Inflammatory macrophage treated with lipopolysaccharide for 4 hours (primary cell): ENCODE results near the gene HSFX2.
A peak's percentile ranks its signal among the peaks of the same experiment; 100 is the strongest.
"Not testable (repeated sequence)": the region's sequence is repeated elsewhere in the genome, so short reads cannot be mapped to it uniquely, and the experiment has no call there.

Experiments used
- DNase-seq: peaks from one replicate; pipeline ENCODE4 v3.0.0-alpha.2; 2020

The HSFX2 gene

GRCh38 chrX:149595214-149595613 lies at the start of gene HSFX2:
Gene HSFX2 (minus strand): TSS chrX:149595314. CDS start chrX:149594700, 614 bp downstream.
- not testable (repeated sequence) for DNase-seq

- no peak for DNase-seq
Measured at GRCh38 chrX:149643496-149643895, 48.4 kb upstream of the HSFX2 start.

- no peak for DNase-seq
Measured at GRCh38 chrX:149641835-149642234, 46.7 kb upstream of the HSFX2 start.

- DNase-seq: peak; percentile 36
Measured at GRCh38 chrX:149641432-149641831, 46.3 kb upstream of the HSFX2 start.

GRCh38 chrX:149639568-149639967 lies 44.5 kb upstream of the HSFX2 start:
- DNase-seq: no peak

GRCh38 chrX:149638860-149639259 lies 43.7 kb upstream of the HSFX2 start:
- no peak for DNase-seq

GRCh38 chrX:149633511-149633910 lies 38.4 kb upstream of the HSFX2 start:
- DNase-seq: no peak

- peak; percentile 55 for DNase-seq
Measured at GRCh38 chrX:149631234-149632165, 36.4 kb upstream of the HSFX2 start, which contains the start of gene TMEM185A. Gene TMEM185A (minus strand): TSS chrX:149631792. CDS start chrX:149631580, 212 bp downstream.

GRCh38 chrX:149630681-149631233 lies 35.6 kb upstream of the HSFX2 start:
- DNase-seq: peak; percentile 29

GRCh38 chrX:149629730-149630387 lies 34.7 kb upstream of the HSFX2 start:
- no peak for DNase-seq

- no peak for DNase-seq
Measured at GRCh38 chrX:149628768-149629167, 33.7 kb upstream of the HSFX2 start.

- no peak for DNase-seq
Measured at GRCh38 chrX:149628280-149628679, 33.2 kb upstream of the HSFX2 start.

- DNase-seq: not testable (repeated sequence)
Measured at GRCh38 chrX:149626829-149627228, 31.7 kb upstream of the HSFX2 start.

GRCh38 chrX:149619662-149620061 lies 24.5 kb upstream of the HSFX2 start:
- not testable (repeated sequence) for DNase-seq

- no peak for DNase-seq
Measured at GRCh38 chrX:149618871-149619270, 23.8 kb upstream of the HSFX2 start.

- peak; percentile 11 for DNase-seq
Measured at GRCh38 chrX:149611623-149612175, 16.6 kb upstream of the HSFX2 start.

- no peak for DNase-seq
Measured at GRCh38 chrX:149610511-149610910, 15.4 kb upstream of the HSFX2 start.

GRCh38 chrX:149607699-149608098 lies 12.6 kb upstream of the HSFX2 start:
- DNase-seq: no peak

GRCh38 chrX:149605248-149605885 lies 10.3 kb upstream of the HSFX2 start:
- not testable (repeated sequence) for DNase-seq

GRCh38 chrX:149598603-149599002 lies 3.5 kb upstream of the HSFX2 start:
- not testable (repeated sequence) for DNase-seq

- not testable (repeated sequence) for DNase-seq
Measured at GRCh38 chrX:149595943-149596342, 829 bp upstream of the HSFX2 start.

GRCh38 chrX:149590993-149591392 lies 4.1 kb downstream of the HSFX2 start:
- DNase-seq: not testable (repeated sequence)

- not testable (repeated sequence) for DNase-seq
Measured at GRCh38 chrX:149587359-149587758, 7.8 kb downstream of the HSFX2 start, which contains the start of gene MAGEA9B. Gene MAGEA9B (minus strand): TSS chrX:149587459. CDS start chrX:149583179, 4,280 bp downstream.
